ENCODE data around the gene MCU. TPM values are rescaled to one million over a fixed set of nuclear protein-coding genes. Genes with fewer than 3 reads are reported as not detected.

MCU gene
- total and polyA plus RNA-seq, 8 donors: 15.2 to 90.1 (median 31.0) TPM

- Histone ChIP-seq H3K27ac (peak overlapping the region in 1 of 5 donors; percentile 7), H3K27me3 (no peaks in the 10 kb centered on the region), H3K36me3 (no peaks in the 10 kb centered on the region), H3K9me3 (no peaks in the 10 kb centered on the region), H3K4me3 (no peak overlapping the region), H3K4me1 (no peaks in the 10 kb centered on the region)
- intact Hi-C loops (cut with DNase I; ENCODE audit: low total_unique reads): no loop called here
- TF ChIP-seq POLR2A (IDR thresholded peaks at IDR 0.05) (no peak), EP300 (IDR thresholded peaks at IDR 0.05) (no peak), POLR2AphosphoS5 (IDR thresholded peaks at IDR 0.05) (no peak), CTCF (IDR thresholded peaks at IDR 0.05) (no peak)
- 29 to 57% (median 45%) methylated on average over 5 of the region's 5 CpGs for WGBS, 5 donors
- DNase-seq: no peak
These were observed 33.1 kb upstream of the MCU start for GRCh38 chr10:72658696-72659400.

GRCh38 chr10:72659694-72660093 is 32.2 kb upstream of the MCU start:
- Histone ChIP-seq H3K4me3 (no peak overlapping the region), H3K27ac (no peak overlapping the region), H3K27me3 (no peaks in the 10 kb centered on the region), H3K36me3 (no peaks in the 10 kb centered on the region), H3K4me1 (no peaks in the 10 kb centered on the region), H3K9me3 (no peaks in the 10 kb centered on the region)
- intact Hi-C loops (cut with DNase I; ENCODE audit: low total_unique reads): no loop called here
- no peak for TF ChIP-seq POLR2A (IDR thresholded peaks at IDR 0.05)
- TF ChIP-seq CTCF (IDR thresholded peaks at IDR 0.05): no peak
- no peak for TF ChIP-seq POLR2AphosphoS5 (IDR thresholded peaks at IDR 0.05)
- WGBS, 5 donors: 95 to 98% (median 95%) methylated on average over 8 of the region's 8 CpGs
- no peak for DNase-seq

GRCh38 chr10:72660220-72660619 is 31.7 kb upstream of the MCU start:
- intact Hi-C loops (cut with DNase I; ENCODE audit: low total_unique reads): no loop called here
- no peaks in the 10 kb centered on the region for H3K4me1 ChIP-seq
- no peaks in the 10 kb centered on the region for H3K27me3 ChIP-seq
- H3K4me3 ChIP-seq: no peak overlapping the region
- H3K9me3 ChIP-seq: no peaks in the 10 kb centered on the region
- TF ChIP-seq POLR2AphosphoS5 (IDR thresholded peaks at IDR 0.05) (no peak), EP300 (IDR thresholded peaks at IDR 0.05) (no peak), POLR2A (IDR thresholded peaks at IDR 0.05) (no peak), CTCF (IDR thresholded peaks at IDR 0.05) (no peak)
- no peaks in the 10 kb centered on the region for H3K36me3 ChIP-seq
- H3K27ac ChIP-seq: no peak overlapping the region
- no peak for DNase-seq

- no peaks in the 10 kb centered on the region for H3K36me3 ChIP-seq
- H3K9me3 ChIP-seq: no peaks in the 10 kb centered on the region
- intact Hi-C loops (cut with DNase I; ENCODE audit: low total_unique reads): no loop called here
- TF ChIP-seq POLR2A (IDR thresholded peaks at IDR 0.05) (no peak), EP300 (IDR thresholded peaks at IDR 0.05) (no peak), CTCF (IDR thresholded peaks at IDR 0.05) (no peak)
- H3K4me1 ChIP-seq: no peaks in the 10 kb centered on the region
- no peaks in the 10 kb centered on the region for H3K27me3 ChIP-seq
- no peak overlapping the region for H3K4me3 ChIP-seq
- H3K27ac ChIP-seq: no peak overlapping the region
- 76 to 100% (median 89%) methylated on average over 1 of the region's 1 CpG for WGBS, 5 donors
- DNase-seq: no peak
These were observed 30.5 kb upstream of the MCU start for GRCh38 chr10:72661431-72661830.

Measured in stomach (tissue), 9 donors.